Fibroblast of skin of scalp (primary cell): ENCODE data around the gene KCNQ1.
A peak's percentile ranks its signal among the peaks of the same experiment; 100 is the strongest.

ENCODE experiments used
- DNase-seq: peaks from one replicate; pipeline ENCODE4 v3.0.0-alpha.2; 2013

The KCNQ1 gene

GRCh38 chr11:2426221-2426620, 18.6 kb upstream of the KCNQ1 start:
- DNase-seq: no peak

DNA sequence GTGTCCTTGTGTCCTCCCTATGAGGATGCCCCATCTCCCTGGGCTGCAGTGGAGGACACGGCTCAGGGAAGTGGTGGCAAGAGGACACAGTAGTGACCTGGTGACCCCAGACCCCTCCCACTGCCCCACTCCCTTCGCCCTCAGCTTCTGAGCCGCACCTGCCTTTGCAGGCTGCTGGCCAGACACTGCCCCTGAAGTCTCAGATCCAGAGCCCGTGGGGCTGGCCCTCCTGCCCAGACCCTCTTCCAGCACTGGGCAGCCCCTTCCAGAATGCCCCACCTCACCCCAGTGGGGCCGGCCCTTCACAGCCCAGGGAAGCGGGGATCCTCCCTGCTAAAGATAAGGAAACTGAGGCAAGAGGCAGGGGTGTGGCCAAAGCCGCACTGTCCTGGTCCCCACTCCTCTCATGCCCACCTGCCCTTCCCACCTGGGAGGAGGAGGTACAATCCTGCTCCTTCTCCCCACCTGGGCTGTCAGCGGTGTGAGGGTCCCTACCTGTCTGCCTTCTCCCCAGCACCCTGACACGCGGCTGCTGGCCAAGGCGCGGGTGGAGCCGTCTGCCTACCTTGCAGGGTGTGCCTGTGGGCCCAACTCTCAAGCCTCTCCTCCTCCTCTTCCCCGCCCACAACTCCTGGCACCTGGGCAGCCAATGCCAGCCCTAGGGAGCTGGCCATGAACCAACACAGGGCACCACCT, 17.8 kb upstream of the KCNQ1 start:
- no peak for DNase-seq

DNA sequence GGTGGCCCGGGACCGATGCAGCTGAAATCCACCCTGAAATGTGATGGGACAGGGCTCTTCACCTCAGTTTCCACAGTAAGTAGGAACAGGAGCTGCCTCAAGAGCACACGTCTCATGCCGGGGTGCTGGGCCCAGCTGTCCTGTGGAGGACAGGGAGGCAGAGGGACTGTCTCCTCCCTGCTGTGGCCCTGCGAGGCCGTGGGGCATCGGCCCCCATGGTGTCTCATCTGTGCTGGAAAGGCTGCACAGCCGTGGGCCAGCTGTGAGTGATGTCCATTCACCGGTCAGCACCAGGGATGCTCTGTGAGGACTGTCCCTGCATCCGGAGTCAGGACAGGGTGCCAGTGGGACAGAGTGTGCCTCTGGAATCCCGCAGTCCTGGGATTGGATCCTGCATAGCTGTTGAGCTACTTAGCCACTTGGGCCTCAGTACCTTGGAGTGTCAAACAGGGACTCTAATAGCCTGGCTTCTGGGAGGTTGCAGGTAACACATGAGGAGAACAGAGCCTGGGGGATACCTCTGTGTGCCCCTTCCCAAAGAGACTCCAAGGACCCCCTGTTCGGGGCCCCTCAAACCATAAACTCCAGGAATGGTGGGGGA, 17.0 kb upstream of the KCNQ1 start:
- no peak for DNase-seq

DNA sequence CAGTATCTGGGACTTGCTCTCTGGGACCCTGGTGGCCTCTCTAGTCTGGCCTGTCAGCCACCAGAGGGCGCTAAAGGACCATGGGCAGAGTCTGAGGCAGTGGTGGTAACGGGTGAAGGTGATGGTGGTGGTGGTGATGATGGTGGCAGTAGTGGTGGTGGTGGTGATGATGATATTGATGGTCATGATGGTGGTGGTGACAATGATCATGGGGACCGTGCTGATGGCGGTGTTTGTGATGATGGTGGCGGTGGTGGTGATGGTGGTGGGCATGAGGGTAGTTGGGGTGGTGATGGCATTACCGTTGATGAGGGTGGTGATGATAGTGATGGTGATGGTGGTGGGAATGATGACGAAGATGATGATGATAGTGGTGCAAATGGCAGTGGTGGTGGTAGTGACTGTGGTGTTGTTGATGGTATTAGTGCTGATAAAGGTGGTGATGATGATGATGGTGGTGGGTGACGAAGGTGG, 16.4 kb upstream of the KCNQ1 start:
- peak; percentile 46 for DNase-seq

DNA sequence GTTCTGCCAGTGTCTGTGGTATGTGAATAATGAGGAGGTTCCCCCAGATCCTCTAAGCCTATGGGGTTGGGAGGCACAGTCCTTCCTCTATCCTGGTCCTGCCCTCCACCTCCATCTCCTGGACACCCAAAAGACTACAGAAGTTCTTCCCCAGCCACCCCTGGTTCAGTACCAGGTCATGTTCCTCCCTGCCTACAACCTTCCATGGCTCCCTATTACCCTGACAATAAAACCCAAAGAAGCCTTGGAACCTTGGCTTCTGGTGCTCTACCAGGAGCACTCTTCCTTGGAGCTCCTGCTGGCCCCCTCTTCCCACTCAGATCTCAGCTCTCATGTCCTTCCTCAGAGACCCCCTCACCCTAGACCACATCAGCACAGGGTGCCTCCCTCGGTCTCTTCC, 13.4 kb upstream of the KCNQ1 start:
- DNase-seq: no peak

DNA sequence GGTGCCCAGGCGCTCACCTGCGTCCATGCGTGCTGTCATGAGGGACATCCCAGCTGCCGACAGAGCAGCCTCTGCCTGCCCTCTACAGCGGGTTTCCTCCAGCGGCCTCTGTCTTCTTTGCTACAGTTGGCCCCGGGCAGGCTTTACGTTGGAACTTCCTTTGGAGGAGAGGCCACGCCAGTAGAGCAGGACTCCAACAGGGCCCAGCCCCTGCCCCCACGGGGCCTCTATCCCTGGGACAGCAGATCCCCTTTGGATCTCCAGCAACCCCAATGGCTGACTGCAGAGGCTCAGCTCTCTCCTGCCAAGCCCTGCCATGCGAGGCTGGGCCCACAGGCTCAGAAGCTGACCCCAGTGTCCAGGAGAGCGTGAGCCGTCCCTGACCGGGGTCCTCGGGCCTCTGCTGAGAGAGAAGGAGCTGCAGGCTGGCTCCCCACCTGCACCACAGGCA, 12.6 kb upstream of the KCNQ1 start:
- no peak for DNase-seq

GRCh38 chr11:2432628-2433071, 12.2 kb upstream of the KCNQ1 start:
- DNase-seq: no peak

GRCh38 chr11:2433106-2433925, 11.5 kb upstream of the KCNQ1 start:
- DNase-seq: no peak

DNA sequence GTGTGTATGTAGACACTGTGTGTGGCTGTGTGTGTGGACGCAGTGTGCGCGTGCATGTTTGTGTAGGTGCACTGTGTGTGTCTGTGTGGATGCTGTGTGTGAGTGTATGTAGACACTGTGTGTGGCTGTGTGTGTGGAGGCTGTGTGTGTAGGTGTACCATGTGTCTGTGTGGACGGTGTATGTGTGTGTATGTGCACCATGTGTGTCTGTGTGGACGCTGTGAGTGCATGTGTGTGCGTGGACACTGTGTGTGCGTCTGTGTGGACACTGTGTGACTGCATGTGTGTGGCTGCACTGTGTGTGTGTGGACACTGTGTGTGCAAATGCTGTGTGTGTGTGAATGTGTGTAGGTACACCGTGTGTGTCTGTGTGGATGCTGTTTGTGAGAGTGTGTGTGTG, 10.8 kb upstream of the KCNQ1 start:
- DNase-seq: no peak

DNA sequence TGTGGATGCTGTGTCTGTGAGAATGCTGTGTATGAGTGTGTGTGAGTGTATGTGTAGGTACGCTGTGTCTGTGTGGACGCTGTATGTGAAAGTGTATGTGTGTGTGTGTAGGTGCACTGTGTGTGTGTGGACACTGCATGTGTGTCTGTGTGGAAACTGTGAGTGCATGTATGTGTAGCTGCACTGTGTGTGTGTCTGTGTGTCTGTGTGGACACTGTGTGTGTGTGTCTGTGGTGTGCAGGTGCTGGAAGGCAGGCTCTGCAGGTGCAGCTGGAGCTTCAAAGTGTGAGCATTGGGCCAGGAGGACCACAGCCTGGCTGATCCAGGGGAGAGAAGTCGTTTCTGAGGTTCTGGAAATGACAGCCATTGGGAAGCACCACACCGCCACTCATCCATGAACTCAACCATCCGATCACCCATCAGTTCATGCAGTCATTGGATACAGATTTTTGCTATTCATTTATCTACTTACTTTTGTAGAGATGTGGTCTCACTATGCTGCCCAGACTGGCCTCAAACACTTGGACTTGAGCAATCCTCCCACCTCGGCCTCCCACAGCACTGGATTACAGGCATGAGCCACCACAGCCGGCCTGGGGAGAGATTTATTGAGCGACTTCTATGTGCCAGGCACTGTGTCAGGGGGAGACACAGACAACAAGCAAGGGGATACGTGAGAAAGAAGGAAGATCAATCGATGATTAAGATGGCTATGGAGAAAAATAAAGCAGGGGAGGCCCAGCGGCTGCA, 10.1 kb upstream of the KCNQ1 start:
- no peak for DNase-seq

DNA sequence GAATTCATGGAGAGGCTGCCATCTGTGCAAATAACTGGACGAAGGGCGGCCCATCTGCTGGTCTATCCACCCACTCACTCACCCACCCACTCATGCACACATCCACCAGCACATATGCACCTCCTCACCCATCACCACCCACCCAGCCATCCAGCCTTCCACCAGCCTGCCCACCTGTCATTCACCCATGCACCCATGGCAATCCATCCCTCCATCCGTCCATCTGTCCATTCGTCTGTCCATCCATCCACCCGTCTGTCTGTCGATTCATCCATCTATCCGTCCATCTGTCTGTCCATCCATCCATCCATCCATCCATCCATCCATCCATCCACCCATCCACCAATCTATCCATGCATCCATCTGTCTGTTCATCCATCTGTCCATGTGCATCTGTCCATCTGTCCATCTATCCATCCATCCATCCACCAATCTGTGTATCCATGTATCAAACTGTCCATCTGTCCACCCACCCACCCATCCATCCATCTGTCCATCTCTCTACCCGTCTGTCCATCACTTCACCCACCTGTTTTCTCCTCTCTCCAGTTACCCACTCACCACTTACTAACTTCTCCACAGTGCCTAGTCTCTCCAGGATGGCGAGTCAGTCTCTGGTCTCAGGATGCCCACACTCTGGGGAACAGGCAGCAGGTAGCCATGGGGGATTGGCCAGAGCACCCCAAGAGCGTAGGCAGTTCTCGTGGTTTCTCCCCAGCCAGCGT, 9.4 kb upstream of the KCNQ1 start:
- no peak for DNase-seq

DNA sequence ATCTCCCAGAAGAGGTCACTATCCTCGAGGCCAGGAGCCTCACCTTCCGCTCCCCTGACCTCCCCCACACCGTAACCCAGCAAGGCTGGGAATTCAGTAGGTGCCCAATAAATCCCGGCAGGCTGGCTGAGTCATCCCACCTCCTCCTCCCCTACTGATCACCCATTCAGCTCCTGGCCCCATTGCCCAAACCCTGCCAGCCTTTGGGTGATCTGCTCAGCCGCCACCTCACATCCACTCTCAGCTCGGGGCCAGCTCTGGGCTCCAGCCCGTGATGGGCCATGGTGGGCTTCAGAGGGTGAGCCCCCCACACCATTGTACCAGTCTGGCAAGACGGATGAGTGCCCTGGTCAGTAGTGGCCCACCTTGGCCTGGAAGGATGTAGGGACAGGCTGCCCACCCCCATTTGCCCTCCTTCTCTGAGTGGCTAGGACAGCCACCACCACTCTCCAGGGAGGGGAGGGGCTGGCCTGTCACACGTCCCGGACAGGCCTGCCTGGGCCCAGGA, 8.7 kb upstream of the KCNQ1 start:
- no peak for DNase-seq

DNA sequence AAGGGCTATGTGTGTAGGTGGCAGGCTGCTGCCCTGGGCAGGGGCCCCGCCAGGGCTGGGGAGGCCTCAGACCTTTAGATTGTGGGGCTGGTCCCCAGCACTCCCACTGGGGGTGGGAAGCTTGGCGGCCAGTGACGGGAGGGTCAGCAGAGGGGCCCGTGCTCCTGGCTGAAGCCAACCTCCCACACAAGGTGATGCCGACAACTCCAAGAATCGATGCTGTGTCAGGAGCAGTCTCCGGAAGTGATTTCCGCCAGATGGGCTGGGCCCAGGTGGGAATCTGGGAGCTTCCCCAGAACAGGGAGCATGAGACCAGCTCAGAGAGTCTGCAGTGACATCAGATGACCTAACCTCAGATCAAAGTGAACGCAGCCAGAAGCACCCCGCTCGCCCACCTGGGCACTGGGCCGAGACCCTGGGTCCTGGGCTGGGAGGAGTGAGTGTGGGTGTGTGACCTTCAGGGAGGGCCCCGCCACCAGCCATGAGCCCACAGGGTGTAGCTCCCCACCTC, 8.2 kb upstream of the KCNQ1 start:
- DNase-seq: no peak

GRCh38 chr11:2437516-2437915, 7.3 kb upstream of the KCNQ1 start:
- DNase-seq: no peak

DNA sequence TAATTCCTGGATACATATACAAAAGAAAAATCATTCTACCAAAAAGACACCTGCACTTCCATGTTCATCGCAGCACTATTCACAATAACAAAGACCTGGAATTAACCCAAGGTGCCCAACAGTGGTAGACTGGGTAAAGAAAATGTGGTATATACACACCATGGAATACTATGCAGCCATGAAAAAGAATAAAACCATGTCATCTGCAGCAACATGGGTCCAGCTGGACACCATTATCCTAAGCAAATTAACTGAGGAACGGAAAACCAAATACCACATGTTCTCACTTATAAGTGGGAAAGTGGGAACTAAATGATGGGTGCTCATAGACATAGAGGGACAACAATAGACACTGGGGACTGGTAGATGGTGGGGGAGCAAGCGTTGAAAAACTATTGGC, 5.0 kb upstream of the KCNQ1 start:
- DNase-seq: no peak

GRCh38 chr11:2440646-2441045, 4.2 kb upstream of the KCNQ1 start:
- no peak for DNase-seq

DNA sequence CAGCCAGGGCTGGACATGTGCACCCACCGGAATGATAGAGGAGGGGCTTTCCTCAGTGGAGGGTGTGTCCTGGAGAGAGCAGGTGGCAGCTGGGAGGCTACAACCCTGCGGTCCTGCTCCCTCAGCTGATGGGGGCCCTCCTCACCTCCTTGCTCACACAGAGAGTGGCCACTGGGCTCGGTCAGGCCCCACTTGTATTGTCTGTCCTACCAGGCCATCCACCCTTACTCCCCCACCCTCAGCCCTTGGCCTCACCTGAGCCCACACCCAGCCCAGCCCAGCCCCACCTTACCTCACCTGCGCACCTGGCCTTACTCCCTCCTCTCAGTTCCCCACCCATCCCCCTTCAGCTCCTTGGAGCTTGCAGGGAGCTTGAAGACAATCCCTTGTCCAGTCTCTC, 3.6 kb upstream of the KCNQ1 start:
- DNase-seq: no peak

- no peak for DNase-seq
Observed at GRCh38 chr11:2442589-2442988, 2.2 kb upstream of the KCNQ1 start.

DNA sequence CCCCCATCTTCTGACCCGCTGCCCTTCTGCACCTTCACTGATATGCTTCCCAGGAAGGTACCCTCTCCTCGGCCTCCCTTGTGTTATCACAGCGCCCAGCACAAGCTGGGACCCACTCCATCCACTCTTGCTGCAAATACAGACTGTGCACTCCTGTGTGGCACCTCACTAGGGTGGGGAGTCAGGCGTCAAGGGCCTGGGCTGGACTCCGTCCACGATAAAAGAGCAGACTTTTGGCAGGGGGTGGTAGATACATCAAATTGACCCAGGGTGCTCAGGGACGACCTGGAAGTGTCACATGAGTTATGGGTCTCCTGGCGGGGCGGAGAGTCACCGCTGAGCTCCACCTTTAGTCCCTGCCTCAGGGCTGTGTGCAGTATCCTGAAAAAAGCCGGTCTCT, 1.4 kb upstream of the KCNQ1 start:
- DNase-seq: no peak

DNA sequence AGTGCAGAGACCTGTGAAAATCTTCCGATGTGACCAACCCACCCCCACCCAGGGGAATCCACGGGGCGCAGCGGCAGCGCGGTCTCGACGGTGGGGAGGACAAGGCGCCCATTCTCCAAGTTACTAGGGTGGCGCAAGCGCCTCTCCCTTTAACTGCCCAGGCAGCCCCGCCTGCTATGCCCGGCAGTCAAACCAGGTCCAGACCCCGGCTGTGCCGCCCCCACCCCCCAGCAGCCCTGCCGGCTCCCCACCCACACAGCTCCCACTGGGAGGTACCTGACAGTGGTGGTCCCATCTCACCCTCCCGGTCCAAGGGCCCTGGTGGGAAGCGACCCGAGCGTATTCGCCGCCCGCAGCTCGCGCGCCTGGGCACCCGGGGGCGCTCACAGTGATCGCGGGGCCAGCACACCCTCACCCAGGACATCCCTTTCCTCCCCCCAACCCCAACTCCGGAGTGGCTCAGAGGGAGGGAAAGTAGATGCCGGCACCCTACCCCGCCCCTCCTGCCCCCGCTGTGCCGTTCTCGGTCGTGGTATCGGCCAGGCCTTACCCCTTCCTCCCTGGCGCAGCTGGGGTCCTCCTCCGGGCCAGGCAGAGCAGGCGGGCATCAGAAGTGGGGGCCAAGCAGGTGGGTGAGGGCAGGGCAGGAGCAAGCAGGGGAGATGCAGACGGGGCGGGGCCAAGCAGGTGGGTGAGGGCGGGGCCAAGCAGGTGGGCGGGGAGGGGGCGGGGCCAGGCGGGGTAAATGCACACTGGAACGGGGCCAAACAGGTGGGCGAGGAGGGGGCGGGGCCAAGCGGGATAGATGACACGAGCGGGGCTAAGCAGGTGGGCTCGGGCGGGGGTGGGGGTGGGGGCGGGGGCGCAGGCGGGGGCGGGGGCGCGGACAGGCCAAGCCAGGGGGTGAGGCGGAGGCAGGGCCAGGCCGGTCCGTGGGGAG, 657 bp upstream of the KCNQ1 start, which contains the start of gene TRPM5:
Gene TRPM5, minus strand, starts transcription at position 634 of the 940 bp plus-strand sequence. CDS start 21,478 bp downstream, outside the sequence.
- no peak for DNase-seq
